ENCODE measurements around the gene TOM1. TPM values are rescaled to one million over a fixed set of nuclear protein-coding genes. Genes with fewer than 3 reads are reported as not detected.
"Not testable (repeated sequence)": the region's sequence is repeated elsewhere in the genome, so short reads cannot be mapped to it uniquely, and the experiment has no call there.

TOM1 gene
- total RNA-seq, 1 donor from 2014 or later = 38.2 TPM

DNA sequence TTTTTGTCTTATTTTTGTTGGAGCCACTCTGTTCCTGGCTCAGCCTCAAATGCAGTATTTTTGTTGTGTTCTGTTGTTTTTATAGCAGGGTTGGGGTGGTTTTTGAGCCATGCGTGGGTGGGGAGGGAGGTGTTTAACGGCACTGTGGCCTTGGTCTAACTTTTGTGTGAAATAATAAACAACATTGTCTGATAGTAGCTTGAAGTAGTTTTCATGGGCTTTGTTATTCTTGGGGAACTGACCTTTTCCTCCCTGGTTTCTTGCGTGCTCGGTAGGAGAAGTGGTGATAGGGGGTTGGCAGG, 94.3 kb downstream of the TOM1 start:
- TF ChIP-seq, protein P1, sequence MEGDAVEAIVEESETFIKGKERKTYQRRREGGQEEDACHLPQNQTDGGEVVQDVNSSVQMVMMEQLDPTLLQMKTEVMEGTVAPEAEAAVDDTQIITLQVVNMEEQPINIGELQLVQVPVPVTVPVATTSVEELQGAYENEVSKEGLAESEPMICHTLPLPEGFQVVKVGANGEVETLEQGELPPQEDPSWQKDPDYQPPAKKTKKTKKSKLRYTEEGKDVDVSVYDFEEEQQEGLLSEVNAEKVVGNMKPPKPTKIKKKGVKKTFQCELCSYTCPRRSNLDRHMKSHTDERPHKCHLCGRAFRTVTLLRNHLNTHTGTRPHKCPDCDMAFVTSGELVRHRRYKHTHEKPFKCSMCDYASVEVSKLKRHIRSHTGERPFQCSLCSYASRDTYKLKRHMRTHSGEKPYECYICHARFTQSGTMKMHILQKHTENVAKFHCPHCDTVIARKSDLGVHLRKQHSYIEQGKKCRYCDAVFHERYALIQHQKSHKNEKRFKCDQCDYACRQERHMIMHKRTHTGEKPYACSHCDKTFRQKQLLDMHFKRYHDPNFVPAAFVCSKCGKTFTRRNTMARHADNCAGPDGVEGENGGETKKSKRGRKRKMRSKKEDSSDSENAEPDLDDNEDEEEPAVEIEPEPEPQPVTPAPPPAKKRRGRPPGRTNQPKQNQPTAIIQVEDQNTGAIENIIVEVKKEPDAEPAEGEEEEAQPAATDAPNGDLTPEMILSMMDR (IDR thresholded peaks at IDR 0.05; ENCODE audit: unreplicated experiment) = no peak
- no peaks in the 10 kb centered on the region for H3K27me3 Mint-ChIP-seq
- peaks cover 7% of the 10 kb centered on the region for H3K4me1 Mint-ChIP-seq (ENCODE audit: low read depth)
- no peaks in the 10 kb centered on the region for H3K9me3 Mint-ChIP-seq (ENCODE audit: low read depth)
- no peak overlapping the region for H3K27ac Mint-ChIP-seq
- H3K4me3 Mint-ChIP-seq (ENCODE audit: low read depth) = no peak overlapping the region
- DNase-seq (ENCODE audit: low spot score, unreplicated experiment) = no peak
- no peaks in the 10 kb centered on the region for H3K36me3 Mint-ChIP-seq (ENCODE audit: insufficient read depth)

DNA sequence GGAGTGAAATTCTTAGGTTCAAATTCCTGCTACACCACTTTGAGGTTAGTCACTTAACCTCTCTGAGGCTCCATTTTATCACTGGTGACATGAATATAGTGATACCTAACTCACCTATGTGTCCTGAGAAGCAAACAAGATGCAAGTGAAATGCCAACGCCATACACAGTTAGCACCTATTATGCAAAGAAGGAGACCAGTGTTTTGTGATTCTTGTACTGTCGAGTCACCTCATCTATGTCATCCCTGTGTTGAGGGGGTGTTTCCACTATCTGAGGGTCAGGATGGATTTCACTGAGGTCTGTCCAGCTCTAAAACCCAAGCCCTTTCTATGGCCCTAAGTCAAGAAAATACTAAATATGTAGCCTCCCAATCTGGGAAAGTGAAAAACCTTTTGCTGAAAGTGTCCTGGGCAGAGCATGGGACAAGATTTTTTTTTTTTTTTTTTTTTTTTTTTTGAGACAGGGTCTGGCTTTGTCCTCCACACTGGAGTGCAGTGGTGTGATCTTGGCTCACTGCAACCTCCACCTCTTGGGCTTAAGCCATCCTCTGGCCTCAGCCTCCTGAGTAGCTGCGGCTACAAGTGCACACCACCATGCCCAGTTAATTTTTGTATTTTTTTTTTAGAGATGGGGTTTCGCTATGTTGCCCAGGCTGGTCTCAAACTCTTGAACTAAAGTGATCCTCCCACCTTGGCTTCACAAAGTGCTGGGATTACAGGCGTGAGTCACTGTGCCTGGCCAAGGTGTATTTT, 95.3 kb downstream of the TOM1 start:
- no peaks in the 10 kb centered on the region for H3K36me3 Mint-ChIP-seq (ENCODE audit: insufficient read depth)
- no peaks in the 10 kb centered on the region for H3K27me3 Mint-ChIP-seq
- no peak for DNase-seq (ENCODE audit: low spot score, unreplicated experiment)
- peaks cover 11% of the 10 kb centered on the region for H3K4me1 Mint-ChIP-seq (ENCODE audit: low read depth)
- H3K4me3 Mint-ChIP-seq (ENCODE audit: low read depth) = no peak overlapping the region
- H3K27ac Mint-ChIP-seq = no peak overlapping the region
- TF ChIP-seq, protein P1 (IDR thresholded peaks at IDR 0.05; ENCODE audit: unreplicated experiment) = no peak
- no peaks in the 10 kb centered on the region for H3K9me3 Mint-ChIP-seq (ENCODE audit: low read depth)

DNA sequence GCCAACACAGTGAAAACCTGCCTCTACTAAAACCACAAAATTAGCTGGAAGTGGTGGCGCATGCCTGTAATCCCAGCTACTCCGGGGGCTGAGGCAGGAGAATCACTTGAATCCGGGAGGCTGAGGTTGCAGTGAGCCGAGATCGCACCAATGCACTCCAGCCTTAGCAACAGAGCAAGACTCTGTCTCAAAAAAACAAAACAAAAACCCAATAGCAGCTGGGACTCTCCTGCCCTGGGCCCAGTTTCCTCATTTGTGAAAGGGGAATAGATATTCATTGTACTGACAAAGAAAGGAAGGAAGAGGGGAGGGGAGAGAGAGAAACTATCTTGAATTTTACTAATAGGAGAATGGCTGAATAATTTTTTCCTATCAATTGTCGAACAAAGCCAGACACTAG, 96.9 kb downstream of the TOM1 start:
- DNase-seq (ENCODE audit: low spot score, unreplicated experiment) = not testable (repeated sequence)

GRCh38 chr22:35397095-35397904, 97.6 kb downstream of the TOM1 start:
- no peak for DNase-seq (ENCODE audit: low spot score, unreplicated experiment)
- TF ChIP-seq, protein P1 (IDR thresholded peaks at IDR 0.05; ENCODE audit: unreplicated experiment) = no peak
- no peaks in the 10 kb centered on the region for H3K27me3 Mint-ChIP-seq
- H3K4me3 Mint-ChIP-seq (ENCODE audit: low read depth) = no peak overlapping the region
- H3K36me3 Mint-ChIP-seq (ENCODE audit: insufficient read depth) = no peaks in the 10 kb centered on the region
- H3K27ac Mint-ChIP-seq = peak overlapping the region; percentile 81
- H3K9me3 Mint-ChIP-seq (ENCODE audit: low read depth) = no peaks in the 10 kb centered on the region
- H3K4me1 Mint-ChIP-seq (ENCODE audit: low read depth) = peaks cover 22% of the 10 kb centered on the region

More for the DNA sequence above, 96.9 kb downstream of the TOM1 start:
- H3K9me3 Mint-ChIP-seq (ENCODE audit: low read depth); H3K4me3 Mint-ChIP-seq (ENCODE audit: low read depth); H3K27me3 Mint-ChIP-seq; H3K27ac Mint-ChIP-seq; H3K36me3 Mint-ChIP-seq (ENCODE audit: insufficient read depth): not testable (repeated sequence)
- H3K4me1 Mint-ChIP-seq (ENCODE audit: low read depth) = peaks cover 21% of the 10 kb centered on the region

Small RNA genes within 50 kb of the gene (microRNA-seq; reads per million reads assigned to microRNA genes)
- gene MIR3909 (ENCODE audit: borderline number of aligned reads, unreplicated experiment) (7.8 reads per million, percentile 11 among the genes with 10 or more reads in this experiment), gene MIR6069 (ENCODE audit: borderline number of aligned reads, unreplicated experiment) (not detected)

Other genes with a start within 250 kb of the TOM1 start
- gene ISX, start 233.7 kb upstream of the TOM1 start, total RNA-seq = 8.9 and 12.7 TPM in 2 replicates
- gene HMGXB4, start 42.4 kb upstream of the TOM1 start, total RNA-seq = 23.0 and 25.0 TPM in 2 replicates
- 4.3 and 6.4 TPM in 2 replicates for gene HMOX1, start 81.2 kb downstream of the TOM1 start, total RNA-seq
- 84.8 and 92.8 TPM in 2 replicates for gene MCM5, start 100.2 kb downstream of the TOM1 start, total RNA-seq
- gene RASD2, start 240.9 kb downstream of the TOM1 start, total RNA-seq = 0.07 TPM in 1 of 2 replicates, not detected in the other

Data from progenitor cell of endocrine pancreas (in vitro differentiated cells).